SKM-1 treated with dmso at 0.1 percent for 144 hours (cell line): ENCODE data around the gene INSL3.
"Not testable (repeated sequence)": the region's sequence is repeated elsewhere in the genome, so short reads cannot be mapped to it uniquely, and the experiment has no call there.

Experiments
- DNase-seq: peaks from one replicate; lab custom pipeline; 2025; ENCODE audit not compliant: unreplicated experiment; lab: John Stamatoyannopoulos, UW

INSL3 gene

GRCh38 chr19:17817668-17818363, 3.5 kb downstream of the INSL3 start:
- no peak for DNase-seq

DNA sequence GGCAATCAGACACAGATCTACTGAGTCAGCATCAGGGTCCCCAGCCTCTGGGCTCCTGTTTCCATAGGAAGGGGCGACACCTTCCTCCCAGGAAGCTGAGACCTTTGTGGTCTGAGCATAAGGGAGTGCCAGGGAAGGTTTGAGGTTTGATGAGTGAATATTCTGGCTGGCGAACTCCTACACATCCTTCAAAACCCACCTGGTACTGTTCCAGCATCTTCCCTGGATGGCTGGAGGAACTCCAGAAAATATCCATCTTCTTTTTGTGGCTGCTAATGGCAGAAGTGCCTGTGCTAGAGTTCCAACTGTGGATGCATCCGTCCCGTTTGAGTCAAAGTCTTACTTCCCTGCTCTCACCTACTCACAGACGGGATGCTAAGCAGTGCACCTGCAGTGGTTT, 9.2 kb downstream of the INSL3 start:
- no peak for DNase-seq

GRCh38 chr19:17811681-17812080, 9.6 kb downstream of the INSL3 start:
- no peak for DNase-seq

- DNase-seq = no peak
Observed at GRCh38 chr19:17811103-17811502, 10.2 kb downstream of the INSL3 start.

DNA sequence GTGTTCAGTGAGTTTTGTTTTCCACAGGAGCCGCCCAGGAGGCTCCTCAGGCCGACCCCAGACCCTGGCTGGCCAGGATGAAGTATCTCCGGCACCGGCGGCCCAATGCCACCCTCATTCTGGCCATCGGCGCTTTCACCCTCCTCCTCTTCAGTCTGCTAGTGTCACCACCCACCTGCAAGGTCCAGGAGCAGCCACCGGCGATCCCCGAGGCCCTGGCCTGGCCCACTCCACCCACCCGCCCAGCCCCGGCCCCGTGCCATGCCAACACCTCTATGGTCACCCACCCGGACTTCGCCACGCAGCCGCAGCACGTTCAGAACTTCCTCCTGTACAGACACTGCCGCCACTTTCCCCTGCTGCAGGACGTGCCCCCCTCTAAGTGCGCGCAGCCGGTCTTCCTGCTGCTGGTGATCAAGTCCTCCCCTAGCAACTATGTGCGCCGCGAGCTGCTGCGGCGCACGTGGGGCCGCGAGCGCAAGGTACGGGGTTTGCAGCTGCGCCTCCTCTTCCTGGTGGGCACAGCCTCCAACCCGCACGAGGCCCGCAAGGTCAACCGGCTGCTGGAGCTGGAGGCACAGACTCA, 13.5 kb downstream of the INSL3 start:
- no peak for DNase-seq

DNA sequence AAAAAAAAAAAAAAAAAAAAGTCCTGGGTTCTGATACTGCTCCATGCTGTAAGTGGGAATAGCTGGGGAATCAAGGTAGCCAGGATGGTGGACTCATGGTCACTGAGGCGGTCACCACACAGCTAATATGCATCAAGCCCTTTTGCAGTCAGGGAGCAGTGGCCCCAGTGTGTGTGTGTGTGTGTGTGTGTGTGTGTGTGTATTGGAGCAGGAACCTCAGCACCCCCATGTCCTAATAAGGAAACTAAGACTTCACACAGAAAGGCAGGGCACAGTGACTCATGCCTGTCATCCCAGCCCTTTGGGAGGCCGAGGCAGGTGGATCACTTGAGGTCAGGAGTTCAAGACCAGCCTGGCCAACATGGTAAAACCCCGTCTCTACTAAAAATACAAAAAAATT, 14.4 kb downstream of the INSL3 start:
- DNase-seq = no peak

DNA sequence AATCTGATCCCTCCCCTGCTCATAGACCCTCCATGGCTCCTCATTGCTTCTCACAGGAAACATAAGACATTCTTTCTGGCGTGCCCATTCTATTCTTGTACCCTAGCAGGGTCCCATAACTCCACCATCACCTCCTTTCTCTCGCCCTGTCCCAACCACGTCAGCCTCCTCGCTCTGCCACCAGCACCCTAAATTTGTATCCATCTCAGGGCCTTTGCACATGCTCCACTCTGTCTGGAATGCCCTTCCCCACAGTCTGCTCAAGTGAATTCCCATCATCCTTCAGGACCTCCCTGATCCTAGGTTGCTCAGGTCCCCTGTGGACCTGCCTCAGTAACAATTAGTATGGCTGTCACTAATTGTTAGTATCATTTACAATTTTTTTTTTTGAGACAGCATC, 15.9 kb downstream of the INSL3 start:
- no peak for DNase-seq

DNA sequence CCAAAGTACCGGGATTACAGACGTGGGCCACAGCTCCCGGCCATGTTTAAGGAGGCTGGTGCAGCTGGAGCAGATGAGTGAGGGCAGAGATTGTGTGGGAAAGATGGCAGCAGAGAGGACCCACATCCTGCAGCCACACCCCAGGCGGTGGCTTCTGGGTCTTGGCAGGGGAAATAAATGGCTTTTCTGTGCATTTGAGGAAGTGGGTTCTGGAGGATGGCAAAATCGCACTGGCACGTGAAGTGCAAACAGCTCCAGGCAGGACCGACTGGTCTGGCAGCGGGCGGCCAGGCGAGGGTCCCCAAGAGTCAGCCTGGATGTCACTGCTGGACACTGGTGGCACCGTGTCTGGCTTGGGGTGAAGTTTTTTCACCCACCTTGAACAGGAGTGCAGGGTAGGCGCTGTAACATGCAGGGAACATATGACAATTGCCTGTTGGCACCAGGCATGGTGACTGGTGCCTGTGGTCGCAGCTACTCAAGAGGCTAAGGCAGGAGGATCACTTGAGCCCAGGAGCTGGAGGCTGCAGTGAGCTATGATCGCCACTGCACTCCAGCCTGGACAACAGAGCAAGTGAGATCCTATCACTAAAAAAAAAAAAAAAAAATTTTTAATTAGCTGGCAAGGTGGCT, 17.9 kb downstream of the INSL3 start:
- peak; percentile 54 for DNase-seq

DNA sequence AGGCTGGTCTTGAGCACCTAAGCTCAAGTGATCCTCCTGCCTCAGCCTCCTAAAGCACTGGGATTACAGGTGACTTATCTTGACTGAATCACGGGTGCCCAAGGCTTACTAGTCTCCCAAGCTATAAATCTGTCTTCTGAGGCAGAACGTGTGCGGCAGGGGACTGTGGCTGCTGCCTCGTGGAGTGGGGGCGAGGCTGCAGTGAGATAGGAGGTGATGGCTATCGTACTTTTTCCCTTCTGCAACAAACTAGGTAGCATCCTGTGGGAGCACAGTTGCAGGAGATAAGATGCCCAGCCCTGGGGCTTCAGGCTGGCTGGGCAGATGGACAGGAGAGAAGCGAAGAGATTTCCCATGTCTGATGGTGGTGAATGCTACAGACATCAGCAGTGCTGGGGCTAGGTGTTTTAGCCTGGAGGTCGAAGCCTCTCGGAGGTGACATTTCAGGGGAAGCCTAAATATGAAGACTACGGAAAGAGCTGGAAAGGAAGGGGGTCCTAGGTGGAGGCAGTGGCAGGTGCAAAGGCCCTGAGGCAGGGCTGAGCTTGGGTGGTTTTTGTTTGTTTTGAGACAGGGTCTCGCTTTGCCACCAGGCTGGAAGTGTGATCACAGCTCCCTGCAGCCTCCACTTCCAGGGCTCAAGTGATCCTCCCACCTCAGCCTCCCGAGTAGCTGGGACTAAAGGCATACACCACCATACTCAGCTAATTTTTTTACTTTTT, 19.0 kb downstream of the INSL3 start:
- no peak for DNase-seq

DNA sequence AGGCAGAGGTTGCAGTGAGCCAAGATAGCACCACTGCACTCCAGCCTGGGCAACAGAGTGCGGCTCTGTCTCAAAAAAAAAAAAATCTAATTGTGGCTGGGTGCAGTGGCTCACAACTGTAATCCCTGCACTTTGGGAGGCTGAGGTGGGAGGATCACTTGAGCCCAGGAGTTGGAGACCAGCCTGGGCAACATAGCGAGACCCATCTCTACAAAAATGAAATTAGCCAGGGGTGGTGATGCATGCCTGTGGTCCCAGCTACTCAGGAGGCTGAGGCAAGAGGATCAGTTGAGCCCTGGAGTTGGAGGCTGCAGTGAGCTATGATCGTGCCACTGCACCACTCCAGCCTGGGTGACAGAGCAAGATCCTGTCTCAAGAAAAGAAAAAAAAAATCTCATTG, 22.7 kb downstream of the INSL3 start:
- not testable (repeated sequence) for DNase-seq

GRCh38 chr19:17797424-17798201, 23.7 kb downstream of the INSL3 start:
- DNase-seq = no peak

DNA sequence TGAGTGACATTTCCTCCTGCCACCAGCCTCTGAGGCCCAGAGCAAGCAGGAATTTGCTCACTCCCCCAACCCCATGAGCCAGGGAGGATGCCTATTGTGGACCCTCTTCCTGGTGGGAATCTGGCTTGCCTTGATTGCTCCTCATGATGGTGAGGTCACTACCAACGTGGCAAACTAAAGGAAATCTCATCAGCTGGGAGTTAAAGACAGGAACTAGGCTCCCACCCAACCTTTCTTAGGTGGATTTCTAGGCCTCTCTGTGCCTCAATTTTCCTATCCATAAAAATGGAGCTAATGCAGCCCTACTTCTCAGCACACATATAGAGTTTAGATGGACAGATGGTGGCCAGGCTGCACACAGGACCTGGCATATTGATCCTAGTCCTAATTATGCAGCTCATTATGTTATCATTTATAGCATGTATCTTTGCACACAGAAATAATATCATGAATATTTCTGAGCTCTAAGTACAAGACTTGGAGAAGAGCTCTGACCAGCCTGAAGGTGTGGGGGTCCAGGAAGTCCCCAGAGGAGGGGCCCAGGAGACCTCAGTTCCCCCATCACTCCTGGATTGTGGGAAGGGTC, 24.4 kb downstream of the INSL3 start:
- no peak for DNase-seq

DNA sequence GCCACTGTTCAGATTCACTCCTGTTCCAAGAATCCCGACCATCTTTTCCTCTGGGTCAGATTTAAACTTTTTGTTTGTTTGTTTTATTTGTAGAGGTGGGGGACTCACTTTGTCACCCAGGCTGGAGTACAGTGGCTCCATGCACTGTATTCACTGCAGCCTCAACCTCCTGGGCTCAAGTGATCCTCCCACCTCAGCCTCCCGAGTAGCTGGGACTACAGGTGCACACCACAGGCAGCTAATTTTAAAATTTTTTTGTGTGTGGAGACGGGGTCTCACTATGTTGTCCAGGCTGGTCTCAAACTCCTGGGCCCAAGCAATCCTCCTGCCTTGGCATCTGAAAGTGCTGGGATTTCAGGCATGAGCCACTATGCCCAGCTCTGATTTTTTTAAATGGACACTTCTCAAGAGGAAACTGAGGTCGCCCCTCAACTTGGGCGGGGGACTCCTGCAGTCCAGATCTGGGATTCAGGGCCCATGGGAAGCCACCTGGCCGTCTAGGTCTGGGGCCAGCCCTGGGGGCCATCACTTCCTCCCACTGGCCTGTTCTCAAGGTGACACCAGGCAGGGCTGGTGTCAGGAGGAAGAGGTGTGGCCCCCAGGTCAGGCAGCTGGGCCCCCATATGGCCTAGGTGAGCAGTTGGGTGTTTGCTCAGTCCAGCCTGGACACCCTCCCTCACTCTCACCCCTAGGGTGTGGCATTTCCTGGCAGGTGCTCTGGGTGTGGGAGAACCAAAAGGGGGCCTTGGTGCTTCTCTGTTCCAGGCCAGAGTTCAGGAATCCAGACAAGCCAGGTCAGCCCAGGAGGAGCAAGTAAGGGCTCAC, 25.1 kb downstream of the INSL3 start:
- DNase-seq = no peak

DNA sequence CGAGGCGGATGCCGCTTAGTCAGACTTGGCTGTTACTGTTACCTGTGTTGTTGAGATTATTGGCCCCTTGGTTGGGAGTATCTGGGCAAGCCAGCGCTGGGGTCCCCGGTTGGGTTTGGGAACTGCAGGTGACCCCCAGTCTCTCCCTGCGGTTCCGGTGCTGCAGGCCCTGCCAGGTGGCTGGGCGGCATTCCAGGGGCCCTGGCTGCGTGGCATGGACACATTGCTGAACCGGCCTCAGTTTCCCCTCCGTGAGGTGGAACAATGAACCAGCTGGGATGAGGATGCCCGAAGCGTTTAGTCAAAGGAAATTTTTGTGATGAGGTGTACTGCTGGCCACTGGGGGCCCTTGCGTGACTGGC, 25.8 kb downstream of the INSL3 start:
- DNase-seq = no peak

DNA sequence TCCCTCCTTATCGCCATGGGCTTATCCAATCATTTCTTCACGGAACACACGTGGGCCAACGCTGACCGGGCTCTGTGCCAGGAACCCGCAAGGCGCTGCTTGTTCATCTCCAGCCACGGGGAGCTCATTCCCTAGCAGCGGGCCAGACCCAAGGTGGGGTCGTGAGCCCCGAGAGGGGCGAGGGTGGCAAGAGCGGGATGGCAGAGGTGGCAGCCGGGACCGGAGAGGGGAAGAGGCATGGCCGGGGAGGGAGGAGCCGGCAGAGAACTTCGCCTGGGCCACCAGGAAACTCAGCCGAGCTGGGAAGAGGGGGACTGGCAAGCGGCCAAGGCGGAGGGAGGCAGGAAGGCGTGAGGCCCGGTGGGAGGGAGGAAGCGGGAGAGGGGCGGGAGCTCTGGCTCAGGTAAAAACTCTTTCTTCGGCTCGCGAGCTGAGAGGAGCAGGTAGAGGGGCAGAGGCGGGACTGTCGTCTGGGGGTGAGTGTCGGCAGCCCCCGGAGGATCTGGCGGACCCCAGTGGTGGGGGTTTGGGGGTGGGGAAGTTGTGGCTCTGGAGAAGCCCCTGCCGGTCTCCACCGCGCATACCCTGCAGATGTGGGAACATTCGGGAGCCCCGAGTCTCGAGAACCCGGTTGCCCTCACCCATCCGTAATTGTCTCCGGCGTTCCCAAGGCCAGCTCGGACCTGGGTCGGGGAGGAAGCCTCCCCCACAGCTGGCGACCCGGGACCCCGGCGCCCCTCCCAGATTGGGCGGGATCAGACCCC, 26.4 kb downstream of the INSL3 start, which contains the start of gene B3GNT3:
B3GNT3 (plus strand) TSS at position 408 of the 764 bp plus-strand sequence. CDS start 12,670 bp downstream, outside the sequence.
- DNase-seq = no peak

DNA sequence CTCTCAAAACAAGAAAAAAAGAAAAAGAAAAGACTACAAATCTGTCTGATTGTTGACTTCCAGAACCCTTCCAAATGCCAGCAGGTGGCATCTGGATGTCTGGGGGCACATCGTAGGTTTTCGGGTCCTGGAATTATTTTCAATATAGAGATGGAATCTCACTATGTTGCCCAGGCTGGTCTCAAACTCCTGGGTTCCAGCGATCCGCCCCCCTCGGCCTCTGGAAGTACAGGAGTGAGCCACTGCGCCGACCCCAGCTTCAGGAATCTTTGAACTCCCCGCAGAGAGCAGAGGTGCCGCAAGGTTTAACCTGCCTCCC, 26.9 kb downstream of the INSL3 start:
- no peak for DNase-seq

DNA sequence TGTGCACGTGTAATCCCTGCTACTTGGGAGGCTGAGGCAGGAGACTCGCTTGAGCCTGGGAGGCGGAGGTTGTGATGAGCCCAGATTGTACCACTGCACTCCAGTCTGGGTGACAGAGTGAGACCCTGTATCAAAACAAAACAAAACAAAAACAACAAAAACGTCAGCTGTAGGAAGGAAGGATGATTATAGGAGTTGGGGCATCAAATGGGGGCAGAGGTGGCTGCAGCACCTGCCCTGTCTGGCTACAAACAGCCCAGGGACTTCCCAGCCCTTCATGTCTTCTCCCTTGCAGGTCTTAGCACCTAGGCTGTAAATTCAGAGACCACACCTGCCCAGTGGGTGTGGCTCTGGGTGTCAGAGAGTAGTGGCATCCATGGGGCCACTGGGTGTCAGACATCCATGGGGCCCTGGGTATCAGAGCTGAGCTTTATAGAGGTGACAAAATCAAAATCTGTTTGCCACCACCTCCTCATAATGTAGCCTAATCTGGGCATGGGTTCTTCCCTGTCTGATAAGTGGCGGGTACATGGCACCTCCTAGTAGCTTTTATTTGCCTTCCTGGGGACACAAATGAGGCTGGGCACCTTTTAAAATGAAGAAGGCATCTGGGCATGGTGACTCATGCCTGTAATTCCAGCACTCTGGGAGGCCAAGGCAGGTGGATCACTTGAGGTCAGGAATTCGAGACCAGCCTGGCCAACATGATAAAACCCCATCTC, 31.1 kb downstream of the INSL3 start:
- no peak for DNase-seq

GRCh38 chr19:17788632-17789031, 32.7 kb downstream of the INSL3 start:
- no peak for DNase-seq
